HUES48 (cell line): ENCODE measurements around the gene RELB.

Source experiments
- H3K27ac ChIP-seq: one replicate; pipeline ENCODE4 v1.7.0; 2013; ENCODE audit warnings: low read depth, low read length, inconsistent platforms
- H3K27me3 ChIP-seq: 2 replicates; pipeline ENCODE4 v1.6.1; 2013; ENCODE audit warnings: mild to moderate bottlenecking, low read length; ENCODE audit not compliant: control insufficient read depth, insufficient read depth
- H3K36me3 ChIP-seq: 2 replicates; pipeline ENCODE4 v1.6.1; 2013; ENCODE audit warnings: low read length; ENCODE audit not compliant: control insufficient read depth, insufficient read depth
- H3K4me1 ChIP-seq: 2 replicates; pipeline ENCODE4 v1.6.1; 2013; ENCODE audit warnings: mild to moderate bottlenecking, low read length; ENCODE audit not compliant: control insufficient read depth, insufficient read depth
- H3K4me3 ChIP-seq: 2 replicates; pipeline ENCODE4 v1.5.1; 2013; ENCODE audit warnings: mild to moderate bottlenecking, low read depth, low read length
- H3K9ac ChIP-seq: 2 replicates; pipeline ENCODE4 v1.6.1; 2013; ENCODE audit warnings: mild to moderate bottlenecking, low read depth, low read length, moderate library complexity
- H3K9me3 ChIP-seq: 2 replicates; pipeline ENCODE4 v1.6.1; 2013; ENCODE audit warnings: low read length; ENCODE audit not compliant: control insufficient read depth, insufficient read depth

The RELB gene

DNA sequence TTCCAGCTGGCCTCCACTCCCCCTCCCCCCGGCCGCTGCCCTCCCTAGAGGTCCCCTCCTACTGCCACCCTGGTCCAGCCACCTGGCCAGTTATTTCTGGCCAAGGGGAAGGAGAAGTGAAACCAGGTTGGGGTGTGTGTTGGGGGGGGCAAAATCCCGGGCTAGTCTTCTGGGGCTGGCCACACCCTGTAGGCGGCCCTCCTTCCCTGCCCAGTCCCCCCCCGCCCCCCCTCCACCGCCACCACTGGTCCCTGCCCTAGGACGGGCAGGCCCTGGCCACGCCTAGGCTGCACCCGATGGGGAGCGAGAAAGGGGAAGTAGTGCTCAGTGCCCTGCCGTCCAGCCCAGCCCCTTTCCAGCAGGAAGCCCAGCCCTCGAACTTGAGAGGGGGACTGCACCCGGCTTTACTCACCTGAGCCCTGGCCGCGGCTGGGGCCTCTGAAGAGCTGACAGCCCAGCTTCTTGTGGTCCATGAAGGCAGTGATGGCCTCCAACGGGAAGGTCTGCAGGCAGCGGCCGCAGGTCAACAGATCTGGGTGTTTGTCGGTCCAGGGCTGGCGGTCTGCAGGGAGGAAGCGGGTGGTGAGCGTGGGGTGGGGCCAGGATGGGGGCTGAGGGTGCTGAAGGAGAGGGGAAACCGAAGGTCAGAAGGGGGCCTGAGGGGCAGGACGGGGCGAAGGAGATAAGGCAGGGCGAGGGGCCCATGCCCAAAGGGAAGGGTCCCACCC is 74.2 kb downstream of the RELB start:
- peak overlapping the region; percentile 75 for H3K27ac ChIP-seq
- no peaks in the 10 kb centered on the region for H3K9me3 ChIP-seq
- H3K9ac ChIP-seq: peak overlapping the region; percentile 41; the same call in 1 of the 2 replicates
- H3K4me3 ChIP-seq: peak overlapping the region; percentile 90
- H3K27me3 ChIP-seq: no peaks in the 10 kb centered on the region
- H3K36me3 ChIP-seq: peaks cover 29% of the 10 kb centered on the region
- peaks cover 34% of the 10 kb centered on the region for H3K4me1 ChIP-seq

- peak within 1 kb of the TSS; percentile 75 for H3K27ac ChIP-seq
- no peaks in the 10 kb centered on the region for H3K27me3 ChIP-seq
- peak within 1 kb of the TSS; percentile 41; the same call in 1 of the 2 replicates for H3K9ac ChIP-seq
- H3K36me3 ChIP-seq: peaks cover 22% of the 10 kb centered on the region
- no peaks in the 10 kb centered on the region for H3K9me3 ChIP-seq
- peak within 1 kb of the TSS; percentile 90 for H3K4me3 ChIP-seq
- peaks cover 42% of the 10 kb centered on the region for H3K4me1 ChIP-seq
These were observed 75.0 kb downstream of the RELB start, which contains the start of gene ZNF296 for GRCh38 chr19:45076029-45076850. ZNF296 (minus strand) TSS chr19:45076478; CDS start chr19:45076373, 105 bp downstream.

- Histone ChIP-seq H3K4me1 (peaks cover 43% of the 10 kb centered on the region), H3K9ac (0 out of 2 replicates have a peak overlapping the region, but pooled peaks have one; percentile 3), H3K27ac (peak overlapping the region; percentile 75)
These were observed 75.8 kb downstream of the RELB start for GRCh38 chr19:45076851-45077730.

DNA sequence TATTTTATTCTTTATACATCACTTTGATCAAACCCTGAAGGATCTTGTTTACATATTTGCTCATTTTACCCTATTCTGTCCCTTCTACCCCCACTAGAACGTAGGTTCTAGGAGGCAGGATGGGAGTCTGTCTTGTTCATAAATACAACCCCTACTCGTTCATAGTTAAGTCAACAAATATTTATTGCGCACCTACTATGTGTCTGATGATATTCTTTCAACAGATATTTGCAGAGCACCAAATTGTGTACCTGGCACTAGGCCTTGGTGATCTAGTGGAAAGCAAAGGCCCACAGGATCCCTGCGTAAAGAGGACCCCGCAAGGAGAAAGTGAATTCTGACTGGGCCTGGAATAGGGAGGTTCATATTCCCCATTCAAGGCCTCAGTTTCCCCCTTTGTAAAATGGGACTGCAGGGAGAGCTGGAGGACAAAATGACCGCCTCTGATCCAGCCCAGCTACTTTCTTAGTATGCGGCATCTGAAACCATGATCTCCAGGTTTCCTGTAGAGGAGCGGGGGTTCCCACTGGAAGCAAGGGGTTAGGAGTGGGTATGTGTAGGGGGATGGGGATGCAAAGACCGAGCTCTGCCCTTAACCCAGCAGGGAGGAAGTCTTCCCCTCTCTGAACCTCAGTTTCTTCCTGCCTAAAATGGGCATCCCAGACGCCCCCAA is 77.3 kb downstream of the RELB start:
- H3K9me3 ChIP-seq: no peaks in the 10 kb centered on the region
- no peaks in the 10 kb centered on the region for H3K27me3 ChIP-seq
- peaks cover 17% of the 10 kb centered on the region for H3K36me3 ChIP-seq
- H3K4me3 ChIP-seq: peak overlapping the region; percentile 97
- H3K4me1 ChIP-seq: peaks cover 43% of the 10 kb centered on the region
- peak overlapping the region; percentile 93 for H3K9ac ChIP-seq
- H3K27ac ChIP-seq: peak overlapping the region; percentile 99

More at GRCh38 chr19:45076851-45077730, 75.8 kb downstream of the RELB start:
- peaks cover 21% of the 10 kb centered on the region for H3K36me3 ChIP-seq
- no peaks in the 10 kb centered on the region for H3K27me3 ChIP-seq
- H3K9me3 ChIP-seq: no peaks in the 10 kb centered on the region
- H3K4me3 ChIP-seq: peak overlapping the region; percentile 90

- H3K4me1 ChIP-seq: peaks cover 41% of the 10 kb centered on the region
- H3K9me3 ChIP-seq: no peaks in the 10 kb centered on the region
- peak within 1 kb of the TSS; percentile 97 for H3K4me3 ChIP-seq
- peaks cover 16% of the 10 kb centered on the region for H3K36me3 ChIP-seq
- H3K27ac ChIP-seq: peak within 1 kb of the TSS; percentile 99
- no peaks in the 10 kb centered on the region for H3K27me3 ChIP-seq
- H3K9ac ChIP-seq: peak within 1 kb of the TSS; percentile 93
These were observed 78.0 kb downstream of the RELB start, which contains the start of gene GEMIN7 for GRCh38 chr19:45079063-45079910. GEMIN7 (plus strand) TSS chr19:45079260; CDS start chr19:45090115, 10,855 bp downstream.

DNA sequence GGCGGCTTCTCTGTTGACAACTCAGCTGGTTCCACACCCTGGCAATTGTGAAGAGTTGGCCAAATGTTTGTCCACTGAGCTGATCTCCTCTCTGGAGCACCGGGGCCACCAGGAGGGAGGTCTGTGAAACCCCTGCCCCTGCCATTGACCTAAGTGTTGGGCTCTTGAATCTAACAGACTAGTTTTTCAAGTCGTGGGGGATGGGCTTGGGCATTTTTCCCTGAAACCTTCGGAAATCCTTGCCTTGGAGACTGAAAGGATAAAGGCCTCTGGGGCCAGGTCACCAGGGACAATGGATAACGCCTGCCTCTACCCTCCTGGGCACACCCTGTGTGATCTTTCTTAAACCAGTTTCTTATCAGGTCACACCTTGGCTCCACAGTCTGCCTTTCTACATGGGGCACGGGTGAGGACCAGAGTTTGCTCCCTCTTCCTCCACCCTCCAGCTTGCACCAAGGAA is 78.7 kb downstream of the RELB start:
- Histone ChIP-seq H3K4me3 (peak overlapping the region; percentile 97), H3K4me1 (peaks cover 36% of the 10 kb centered on the region), H3K27ac (peak overlapping the region; percentile 99), H3K27me3 (no peaks in the 10 kb centered on the region), H3K9me3 (no peaks in the 10 kb centered on the region), H3K9ac (peak overlapping the region; percentile 93), H3K36me3 (peaks cover 13% of the 10 kb centered on the region)

GRCh38 chr19:45082170-45082569 is 80.9 kb downstream of the RELB start:
- Histone ChIP-seq H3K36me3 (peaks cover 24% of the 10 kb centered on the region), H3K4me3 (no peak overlapping the region), H3K9me3 (no peaks in the 10 kb centered on the region), H3K9ac (no peak overlapping the region), H3K27ac (no peak overlapping the region), H3K27me3 (no peaks in the 10 kb centered on the region), H3K4me1 (peaks cover 28% of the 10 kb centered on the region)

DNA sequence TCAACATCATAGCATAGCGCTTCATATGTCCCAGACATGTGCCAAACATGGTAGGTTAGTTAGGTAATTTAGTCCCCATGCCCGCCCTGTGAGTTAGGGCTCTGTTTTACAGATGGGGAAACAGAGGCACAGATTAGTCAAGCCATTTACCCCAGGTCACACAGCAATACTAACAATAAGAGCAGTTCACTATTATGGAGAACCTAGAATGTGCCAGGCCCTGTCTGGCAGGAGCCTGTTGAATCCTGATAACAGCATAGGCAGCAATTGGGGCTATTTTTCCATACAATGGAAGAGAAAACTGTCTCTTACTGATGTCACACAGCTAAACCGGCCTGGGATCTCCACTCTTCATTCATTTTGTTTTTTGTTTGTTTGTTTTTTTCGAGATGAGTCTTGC is 85.2 kb downstream of the RELB start:
- H3K4me1 ChIP-seq: peaks cover 7% of the 10 kb centered on the region
- no peaks in the 10 kb centered on the region for H3K27me3 ChIP-seq
- H3K9ac ChIP-seq: no peak overlapping the region
- no peaks in the 10 kb centered on the region for H3K9me3 ChIP-seq
- H3K4me3 ChIP-seq: no peak overlapping the region
- no peak overlapping the region for H3K27ac ChIP-seq
- H3K36me3 ChIP-seq: peaks cover 41% of the 10 kb centered on the region

GRCh38 chr19:45087531-45087930 is 86.3 kb downstream of the RELB start:
- H3K9me3 ChIP-seq: no peaks in the 10 kb centered on the region
- peaks cover 31% of the 10 kb centered on the region for H3K36me3 ChIP-seq

More at GRCh38 chr19:45087531-45087930, 86.3 kb downstream of the RELB start:
- Histone ChIP-seq H3K9ac (no peak overlapping the region), H3K4me3 (no peak overlapping the region), H3K4me1 (peaks cover 7% of the 10 kb centered on the region), H3K27ac (no peak overlapping the region), H3K27me3 (no peaks in the 10 kb centered on the region)
